ENCODE data around the gene ALOX15B.
"Not testable (repeated sequence)": the region's sequence is repeated elsewhere in the genome, so short reads cannot be mapped to it uniquely, and the experiment has no call there.

Gene ALOX15B

DNA sequence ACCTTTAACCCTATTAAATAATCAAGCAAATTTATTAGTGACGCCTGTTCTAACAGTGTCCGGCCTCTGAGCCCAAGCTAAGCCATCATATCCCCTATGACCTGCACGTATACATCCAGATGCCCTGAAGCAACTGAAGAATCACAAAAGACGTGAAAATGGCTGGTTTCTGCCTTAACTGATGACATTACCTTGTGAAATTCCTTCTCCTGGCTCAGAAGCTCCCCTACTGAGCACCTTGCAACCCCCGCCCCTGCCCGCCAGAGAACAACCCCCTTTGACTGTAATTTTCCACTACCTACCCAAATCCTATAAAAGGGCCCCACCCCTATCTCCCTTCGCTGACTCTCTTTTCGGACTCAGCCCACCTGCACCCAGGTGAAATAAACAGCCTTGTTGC lies 23.0 kb downstream of the ALOX15B start:
- DNase-seq (ENCODE audit: low read depth in 2 of 3, low spot score in 2 of 3) = not testable (repeated sequence)

DNA sequence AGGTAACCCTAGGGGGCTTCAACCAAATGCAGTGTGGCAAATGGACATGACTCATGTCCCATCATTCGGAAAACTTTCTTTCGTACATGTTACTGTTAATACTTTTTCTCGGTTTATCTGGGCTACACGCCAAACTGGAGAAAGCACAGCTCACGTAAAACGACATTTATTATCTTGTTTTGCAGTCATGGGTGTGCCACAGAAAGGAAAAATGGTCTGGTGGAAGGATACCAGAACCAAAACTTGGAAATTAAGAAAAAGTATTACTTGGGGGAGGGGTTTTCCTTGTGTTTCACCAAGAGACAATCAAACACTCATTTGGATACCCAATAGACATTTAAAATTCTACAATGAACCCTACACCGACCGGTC lies 23.6 kb downstream of the ALOX15B start:
- DNase-seq (ENCODE audit: low read depth in 2 of 3, low spot score in 2 of 3) = no peak

DNA sequence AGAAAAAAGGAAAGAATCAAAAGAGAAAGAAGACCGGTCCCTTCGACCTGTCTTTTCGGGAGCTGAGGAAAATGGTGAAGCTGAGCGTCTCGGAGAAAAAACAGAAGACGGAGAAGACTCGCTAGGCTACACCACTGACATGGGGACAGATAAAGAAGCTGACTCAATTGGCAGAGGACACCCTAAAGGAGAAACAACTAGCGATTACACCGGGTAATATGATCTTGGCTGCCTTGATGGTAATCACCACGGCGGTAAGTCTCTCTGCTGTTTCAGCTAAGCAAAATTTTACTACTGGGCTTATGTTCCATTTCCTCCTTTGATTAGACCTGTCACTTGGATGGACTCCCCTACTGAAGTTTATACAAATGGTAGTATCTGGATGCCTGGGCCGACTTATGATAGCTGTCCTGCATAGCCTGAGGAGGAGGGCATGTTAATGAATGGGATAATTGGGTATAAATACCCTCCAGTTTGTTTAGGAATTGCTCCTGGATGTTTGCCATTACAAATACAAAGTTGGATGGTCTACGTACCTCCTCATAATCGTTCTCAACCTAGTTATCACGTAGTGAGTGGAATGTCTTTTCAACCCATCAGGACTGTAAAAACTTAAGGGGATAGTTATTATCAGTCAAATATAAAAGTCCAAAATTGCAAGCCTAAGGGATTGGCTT lies 24.1 kb downstream of the ALOX15B start:
- no peak for DNase-seq (ENCODE audit: low read depth in 2 of 3, low spot score in 2 of 3)

DNA sequence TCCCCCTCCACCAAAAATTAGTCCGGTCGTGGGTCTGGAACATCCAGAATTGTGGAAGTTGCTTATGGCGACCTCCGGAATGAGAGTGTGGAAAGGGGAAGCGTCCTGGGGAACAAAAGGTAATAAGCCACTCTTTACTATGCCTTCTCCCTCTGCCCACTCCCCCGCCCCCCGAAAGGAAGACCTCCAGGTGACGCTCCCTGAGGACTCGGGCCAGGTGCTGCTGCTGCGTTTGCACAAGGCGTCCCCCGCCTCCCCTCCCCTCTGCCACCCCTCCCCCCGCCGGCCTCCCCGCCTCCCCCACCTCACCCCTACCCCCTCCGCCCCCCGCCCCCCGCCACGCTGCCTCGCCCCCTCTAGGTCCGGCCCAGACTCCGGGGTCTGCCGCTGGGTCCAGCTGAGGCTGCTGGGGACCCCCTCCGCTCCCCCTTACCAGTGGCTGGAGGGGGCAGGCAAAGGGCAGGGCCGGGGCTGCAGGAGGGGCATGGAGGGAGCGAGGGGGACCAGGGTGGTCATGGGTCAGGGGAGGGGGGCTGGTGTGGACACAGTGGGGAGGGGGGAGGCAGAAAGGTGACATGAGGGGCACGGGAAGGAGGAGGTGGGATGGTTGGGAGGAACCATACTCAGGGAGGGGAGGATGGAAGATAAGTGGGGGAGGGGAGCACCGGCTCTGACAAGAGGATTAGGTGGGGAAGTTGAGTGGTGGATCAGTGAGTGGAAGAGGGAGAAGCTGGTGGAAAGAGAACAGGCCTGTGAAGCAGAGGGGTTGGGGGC lies 25.1 kb downstream of the ALOX15B start:
- DNase-seq (ENCODE audit: low read depth in 2 of 3, low spot score in 2 of 3) = no peak

DNA sequence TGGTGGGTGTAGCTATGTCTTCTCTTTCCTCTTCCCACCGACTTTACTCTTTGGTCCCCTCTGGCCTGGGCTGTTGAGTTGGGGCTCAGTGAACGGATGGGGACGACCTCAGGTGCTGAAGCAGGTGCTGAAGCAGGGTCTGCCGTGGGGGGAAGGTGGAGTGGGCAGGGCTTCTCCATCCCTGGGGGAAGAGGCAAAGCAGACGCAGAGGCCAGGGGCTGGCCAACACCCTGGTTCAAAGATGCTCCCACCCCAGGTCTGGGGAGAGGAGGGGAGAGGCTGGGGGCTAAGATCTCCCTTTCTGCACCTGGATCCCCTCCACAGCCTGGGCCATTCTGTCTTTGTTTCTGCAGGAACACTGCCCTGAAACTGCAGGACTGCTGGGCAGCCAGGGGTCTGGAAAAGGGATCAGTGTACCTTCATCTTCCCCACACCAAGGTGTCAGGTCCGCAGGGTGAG lies 25.7 kb downstream of the ALOX15B start:
- no peak for DNase-seq (ENCODE audit: low read depth in 2 of 3, low spot score in 2 of 3)

DNA sequence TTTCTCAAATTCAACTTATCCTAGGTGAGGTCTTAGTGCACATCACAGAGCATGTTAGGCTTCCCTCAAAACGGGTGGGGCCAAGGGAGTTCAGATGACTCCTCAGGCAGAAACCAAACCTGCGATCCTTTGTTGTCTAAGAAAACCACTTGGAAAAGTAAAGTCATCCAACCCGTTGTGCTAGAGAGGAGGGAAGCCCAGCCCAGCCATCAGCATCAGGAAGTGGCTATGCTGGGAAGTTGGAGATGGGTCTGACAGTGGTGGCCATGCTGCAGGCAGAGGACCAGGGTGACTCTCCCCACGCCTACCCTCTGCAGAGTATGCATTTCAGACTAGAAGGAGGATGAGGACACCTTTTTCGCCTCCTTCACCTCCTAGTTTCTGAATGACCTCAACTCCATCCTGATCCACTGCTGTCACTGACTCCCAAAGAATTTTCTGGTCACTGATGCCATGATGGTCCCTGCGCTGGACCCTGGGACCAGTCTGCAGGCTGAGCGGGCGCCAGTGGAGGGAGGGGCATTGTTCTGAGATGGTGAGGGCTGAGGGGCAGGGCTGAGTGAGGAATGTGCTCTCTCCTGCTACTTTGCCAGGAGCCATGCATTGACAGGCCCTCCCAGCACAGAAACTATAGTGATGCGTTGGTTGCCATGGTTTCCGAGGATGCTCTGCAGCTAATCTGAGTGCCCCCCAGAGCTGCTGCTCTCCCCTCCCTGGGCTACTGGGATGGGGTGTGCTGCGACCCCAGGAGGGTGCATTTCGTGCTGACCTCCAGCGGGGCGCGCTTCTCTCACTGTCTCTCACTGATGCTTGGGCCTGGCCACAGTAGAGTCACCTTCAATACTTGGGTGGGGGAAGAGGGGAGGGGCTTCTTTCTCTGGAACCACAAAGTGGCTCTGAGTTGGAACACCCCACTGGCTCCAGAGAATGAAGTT lies 28.2 kb downstream of the ALOX15B start:
- DNase-seq (ENCODE audit: low read depth in 2 of 3, low spot score in 2 of 3) = no peak

DNA sequence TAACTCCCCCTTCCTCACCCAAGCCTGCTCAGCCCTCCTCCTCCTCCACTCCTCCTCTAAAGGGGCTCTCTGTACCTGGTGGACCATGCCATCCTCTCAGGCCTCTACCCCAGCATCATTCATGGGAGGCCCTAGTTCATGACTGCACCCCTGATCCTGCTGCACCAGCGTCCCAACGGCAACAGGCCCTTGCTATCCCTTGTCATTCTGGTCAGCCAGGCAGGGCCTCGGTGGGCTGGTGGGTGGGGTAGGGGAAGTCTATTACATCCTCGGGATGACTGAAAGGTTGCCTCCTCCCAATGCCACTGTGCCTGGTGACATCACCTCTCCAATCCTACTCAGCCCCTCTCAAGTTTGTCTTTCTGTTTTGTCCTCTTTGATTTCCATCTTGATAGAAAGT lies 28.9 kb downstream of the ALOX15B start:
- no peak for DNase-seq (ENCODE audit: low read depth in 2 of 3, low spot score in 2 of 3)

DNA sequence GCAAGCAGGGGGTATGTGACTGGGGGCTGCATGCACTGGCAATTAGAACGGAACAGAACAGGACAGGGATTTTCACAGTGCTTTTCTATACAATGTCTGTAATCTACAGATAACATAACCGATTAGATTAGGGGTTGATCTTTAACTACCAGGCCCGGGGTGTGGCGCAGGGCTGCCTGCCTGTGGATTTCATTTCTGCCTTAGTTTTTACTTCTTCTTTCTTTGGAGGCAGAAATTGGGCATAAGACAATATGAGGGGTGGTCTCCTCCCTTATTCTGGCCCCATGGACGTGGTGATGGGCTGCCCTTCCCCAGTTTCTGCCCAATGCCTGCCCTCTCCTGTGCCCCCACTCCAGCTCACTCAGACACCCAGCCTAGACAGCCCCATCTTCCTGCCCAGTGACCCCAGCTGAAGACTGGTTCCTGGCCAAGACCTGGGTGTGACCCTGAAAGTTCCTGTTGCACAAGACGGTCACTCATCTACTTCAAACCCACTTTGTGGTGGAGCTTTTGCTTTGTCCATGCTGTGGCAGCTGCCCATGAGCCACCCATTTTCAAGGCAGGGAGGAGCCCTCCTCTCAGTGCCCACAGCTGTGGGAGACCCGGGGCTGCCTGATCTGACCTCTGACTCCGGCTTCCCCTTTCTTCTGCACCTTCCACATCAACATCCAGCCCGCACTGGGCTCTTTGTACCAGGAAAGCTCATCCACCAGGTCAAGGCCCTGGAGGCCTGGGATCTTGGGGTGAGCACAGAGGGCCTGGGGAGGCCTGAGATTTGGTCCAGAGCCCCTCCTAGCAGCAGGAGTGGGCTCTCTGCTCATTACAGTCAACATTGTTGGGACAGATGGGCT lies 30.1 kb downstream of the ALOX15B start:
- no peak for DNase-seq (ENCODE audit: low read depth in 2 of 3, low spot score in 2 of 3)

DNA sequence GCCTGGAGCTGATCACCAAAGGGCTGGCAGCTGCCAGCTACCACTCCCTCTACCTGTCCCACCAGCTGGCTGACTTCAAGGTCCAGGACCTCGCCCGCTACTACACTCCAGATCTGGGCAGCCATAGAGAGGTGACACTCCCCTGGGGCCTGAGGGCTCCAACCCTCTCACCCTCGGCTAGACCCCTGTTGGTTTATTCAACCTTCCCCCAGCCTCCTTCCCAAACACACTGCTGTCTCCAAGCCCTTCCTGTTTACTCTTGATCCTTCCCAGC lies 30.7 kb downstream of the ALOX15B start:
- no peak for DNase-seq (ENCODE audit: low read depth in 2 of 3, low spot score in 2 of 3)

DNA sequence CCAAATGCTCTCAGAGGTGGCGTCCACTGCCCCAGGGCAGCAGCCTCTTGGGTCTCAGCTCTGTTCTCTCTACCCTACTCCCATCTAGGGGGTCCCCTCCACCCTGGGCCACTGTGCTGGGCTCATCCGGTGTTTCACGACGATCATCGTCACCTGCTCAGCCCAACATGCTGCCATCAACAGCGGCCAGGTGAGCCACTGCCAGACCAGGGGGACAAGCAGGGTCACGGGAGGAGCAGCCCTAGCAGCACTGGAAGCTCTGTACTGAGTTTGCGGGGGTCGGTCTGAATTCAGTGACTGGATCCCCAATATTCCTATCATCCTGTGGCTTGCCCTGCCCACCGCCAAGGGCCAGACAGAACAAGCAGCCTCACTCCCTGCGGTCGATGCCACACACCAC lies 32.6 kb downstream of the ALOX15B start:
- DNase-seq (ENCODE audit: low read depth in 2 of 3, low spot score in 2 of 3) = no peak

DNA sequence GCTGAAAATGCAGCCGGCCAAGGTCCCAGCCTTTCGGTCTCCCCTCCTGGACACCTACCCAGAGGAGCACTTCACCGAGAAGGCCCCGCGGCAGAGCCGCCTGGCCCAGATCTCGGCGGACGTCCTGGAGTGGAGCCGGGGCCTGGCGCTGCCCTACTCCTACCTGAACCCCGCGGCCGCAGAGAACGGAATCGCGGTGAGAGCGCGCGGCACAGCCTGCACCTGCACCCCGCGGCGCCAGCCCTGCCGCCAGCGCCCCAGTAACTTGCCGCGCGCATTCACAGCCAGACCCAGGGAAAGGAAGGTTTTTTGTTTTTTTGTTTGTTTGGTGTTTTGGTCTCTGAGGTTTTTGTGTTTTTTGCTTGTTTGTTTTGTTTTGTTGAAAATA lies 33.5 kb downstream of the ALOX15B start:
- DNase-seq (ENCODE audit: low read depth in 2 of 3, low spot score in 2 of 3) = no peak

DNA sequence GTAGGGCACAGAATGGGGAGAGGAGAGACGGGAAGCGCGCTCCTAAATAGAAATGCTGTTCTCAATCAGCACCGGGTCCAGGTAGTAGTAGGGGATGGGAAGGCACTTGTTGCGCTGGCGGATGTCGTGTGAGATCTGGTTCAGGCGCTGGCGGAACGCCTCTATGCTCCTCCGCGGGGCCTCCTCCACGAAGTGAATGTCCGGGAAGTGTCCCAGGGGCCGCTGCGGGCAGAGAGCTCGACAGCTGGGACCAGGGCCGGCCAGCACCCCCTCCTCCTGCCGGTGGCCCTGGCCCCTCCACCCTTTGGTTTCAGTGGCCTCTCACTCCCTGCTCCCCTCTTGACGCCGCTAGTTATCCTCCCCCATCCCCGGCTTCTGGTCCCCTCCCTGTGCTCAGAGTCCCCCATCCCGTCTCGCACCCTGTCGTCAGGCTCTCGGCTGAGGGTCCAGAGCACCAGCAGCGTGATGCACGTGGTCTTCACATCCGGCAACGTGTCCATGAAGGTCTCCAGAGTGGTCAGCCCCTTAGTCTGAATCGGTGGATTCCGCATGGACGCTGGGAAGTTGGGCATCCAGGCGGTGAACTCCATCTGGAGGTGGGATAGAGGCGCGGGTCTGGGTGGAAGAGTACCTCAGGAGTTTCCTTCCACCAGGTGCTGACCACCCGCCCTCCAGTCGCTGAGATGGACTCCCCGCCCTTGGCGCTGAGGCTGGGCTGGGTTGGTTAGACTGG lies 34.0 kb downstream of the ALOX15B start:
- no peak for DNase-seq (ENCODE audit: low read depth in 2 of 3, low spot score in 2 of 3)

DNA sequence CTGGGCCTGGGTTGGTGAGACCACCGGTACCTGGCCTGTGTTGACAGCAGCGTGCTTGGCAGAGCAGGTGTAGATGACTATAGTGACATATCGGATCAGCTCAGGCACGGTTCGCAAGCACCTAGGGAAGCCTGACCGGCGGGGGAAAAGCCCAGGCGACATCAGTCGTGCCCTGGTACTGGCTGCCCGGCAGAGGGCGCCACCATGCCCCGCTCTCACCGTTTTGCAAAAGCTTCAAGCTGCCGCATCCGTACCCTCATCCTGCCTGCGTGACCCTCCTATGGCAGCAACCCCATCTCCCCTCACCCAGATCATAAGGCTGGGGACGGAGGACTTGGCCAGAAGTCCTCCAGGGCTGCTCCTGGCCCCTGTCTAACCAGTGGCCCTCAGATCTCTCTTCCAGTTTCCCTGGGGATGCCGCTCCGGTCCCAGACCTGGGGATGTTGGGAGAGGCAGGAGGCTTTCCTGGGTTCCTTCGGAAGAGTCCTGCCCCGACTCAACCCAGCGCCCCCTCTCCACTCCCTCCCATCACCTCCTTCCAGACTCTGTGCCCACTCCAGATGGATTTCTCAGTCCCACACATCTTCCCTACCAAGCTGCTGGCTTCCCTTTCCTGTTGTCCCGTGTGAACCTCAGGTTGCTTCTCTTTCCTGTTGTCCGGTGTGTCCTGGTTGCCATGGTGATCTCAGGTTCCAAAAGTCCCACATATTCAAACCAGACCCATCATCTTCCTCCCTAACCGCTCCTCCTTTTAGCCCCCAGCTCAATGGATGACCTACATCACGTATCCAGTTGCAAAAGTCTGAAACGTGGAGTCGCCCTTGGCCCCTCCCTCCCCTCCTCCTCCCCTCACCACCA lies 35.0 kb downstream of the ALOX15B start:
- peak; percentile 55 to 76 (median 72) for DNase-seq (ENCODE audit: low read depth in 2 of 3, low spot score in 2 of 3)

DNA sequence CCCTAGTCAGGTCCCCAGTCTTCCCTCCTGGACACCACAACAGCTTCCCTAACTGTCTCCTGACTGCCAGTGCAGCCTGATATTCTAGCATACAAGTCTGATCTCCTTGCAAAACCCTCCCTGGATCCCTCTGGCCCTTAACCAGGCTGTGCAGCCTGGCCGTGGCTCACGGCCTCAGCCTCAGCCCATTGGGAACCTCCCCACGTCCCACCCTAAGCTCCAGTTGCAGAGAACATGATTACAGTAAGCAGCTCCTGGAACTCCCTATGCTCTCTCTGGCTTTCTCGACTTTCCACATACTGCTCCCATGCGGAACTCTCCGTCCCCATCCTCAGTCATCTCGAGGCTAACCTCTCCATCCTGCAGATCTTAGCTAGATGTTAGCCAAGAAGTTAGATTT lies 35.7 kb downstream of the ALOX15B start:
- DNase-seq (ENCODE audit: low read depth in 2 of 3, low spot score in 2 of 3) = no peak

DNA sequence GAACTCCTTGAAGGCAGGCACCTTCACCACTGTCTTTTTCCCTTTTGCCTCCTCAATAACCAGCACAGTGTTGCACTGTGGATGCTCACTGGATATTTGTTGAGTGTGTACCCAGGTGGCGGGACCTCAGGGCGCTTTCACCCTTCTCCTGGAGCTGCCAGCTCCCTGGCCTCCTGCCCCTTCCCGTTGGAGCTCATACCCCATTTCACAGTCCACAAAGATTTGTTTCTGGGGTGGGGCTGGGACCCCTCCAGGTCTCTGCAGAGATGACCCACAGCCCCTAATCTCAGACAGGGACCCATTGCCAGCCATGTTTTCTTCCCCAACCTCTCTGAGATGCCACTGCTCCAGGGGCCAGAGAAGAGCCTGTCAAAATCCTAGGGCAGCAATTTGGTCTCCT lies 36.2 kb downstream of the ALOX15B start:
- DNase-seq (ENCODE audit: low read depth in 2 of 3, low spot score in 2 of 3) = no peak

DNA sequence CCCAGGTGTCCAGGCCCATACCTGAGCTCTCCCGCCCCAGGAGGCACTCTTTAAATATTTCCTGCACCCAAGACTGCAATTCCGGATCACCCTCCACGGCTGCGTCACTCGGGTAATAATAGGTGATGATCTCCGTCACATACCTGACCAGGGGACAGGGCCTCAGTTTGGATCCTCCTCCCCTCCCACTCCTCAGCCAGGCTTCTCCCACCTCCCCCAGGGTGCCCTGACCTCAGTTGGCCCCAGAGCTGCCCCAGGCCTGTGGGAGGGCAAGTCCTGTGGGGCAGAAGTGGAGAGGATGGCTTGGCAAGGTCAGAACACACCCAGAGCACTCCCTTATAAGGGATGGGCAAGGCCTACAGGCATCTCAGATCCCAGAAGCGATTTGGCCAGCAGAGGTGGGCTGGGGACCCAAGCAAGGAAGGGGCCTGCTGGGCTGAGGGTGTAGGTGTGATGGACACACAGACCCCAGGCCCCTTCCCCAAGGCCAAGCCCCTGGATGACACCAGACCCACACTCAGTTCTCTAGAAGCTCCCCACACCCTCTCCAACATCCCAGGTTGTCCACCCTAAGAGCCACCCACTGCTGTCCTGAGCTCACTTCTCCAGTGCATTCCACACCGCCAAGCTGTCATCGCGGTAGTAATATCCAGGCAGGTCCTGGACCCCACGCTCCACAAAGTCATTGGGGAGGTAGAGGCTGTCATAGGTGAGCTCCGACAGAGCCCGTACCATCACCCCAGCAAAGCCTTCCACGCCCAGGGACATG lies 36.9 kb downstream of the ALOX15B start:
- DNase-seq (ENCODE audit: low read depth in 2 of 3, low spot score in 2 of 3) = no peak

DNA sequence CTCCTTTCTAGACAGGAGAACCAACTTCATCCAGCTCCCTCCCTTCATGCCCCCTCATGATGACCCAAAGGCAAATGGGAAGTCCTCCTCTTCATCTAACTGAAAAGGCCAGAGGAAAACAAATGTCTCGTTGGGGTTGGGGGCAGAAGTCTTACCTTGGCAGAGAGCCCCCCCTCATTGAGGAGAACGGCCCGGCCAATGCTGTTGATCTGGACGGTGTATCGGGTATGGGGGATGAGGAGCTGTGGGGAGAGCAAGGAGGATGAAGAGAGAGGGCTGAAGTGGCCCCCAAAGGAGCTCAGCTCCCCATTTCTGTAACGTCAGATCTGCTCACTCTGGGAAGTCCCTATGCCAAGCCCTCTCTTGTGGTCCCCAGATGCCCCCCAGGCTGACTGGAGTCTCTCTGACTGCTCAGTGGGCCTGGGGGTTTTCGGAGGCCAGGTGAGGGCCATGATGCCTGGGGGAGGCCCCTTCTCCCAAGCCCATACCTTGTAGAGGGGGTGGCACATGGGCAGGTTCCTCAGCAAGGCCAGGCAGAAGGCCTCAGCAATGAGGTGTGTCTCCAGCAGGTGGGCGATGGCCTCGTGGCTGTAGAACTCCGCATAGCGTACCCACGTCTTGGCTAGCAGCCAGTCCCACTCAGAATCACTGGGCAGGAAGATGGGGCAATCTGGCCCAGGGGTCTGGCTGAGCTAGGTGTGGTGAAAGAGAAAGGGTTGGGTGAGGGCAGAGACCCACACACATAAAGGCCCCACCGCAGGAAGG lies 37.8 kb downstream of the ALOX15B start:
- no peak for DNase-seq (ENCODE audit: low read depth in 2 of 3, low spot score in 2 of 3)

DNA sequence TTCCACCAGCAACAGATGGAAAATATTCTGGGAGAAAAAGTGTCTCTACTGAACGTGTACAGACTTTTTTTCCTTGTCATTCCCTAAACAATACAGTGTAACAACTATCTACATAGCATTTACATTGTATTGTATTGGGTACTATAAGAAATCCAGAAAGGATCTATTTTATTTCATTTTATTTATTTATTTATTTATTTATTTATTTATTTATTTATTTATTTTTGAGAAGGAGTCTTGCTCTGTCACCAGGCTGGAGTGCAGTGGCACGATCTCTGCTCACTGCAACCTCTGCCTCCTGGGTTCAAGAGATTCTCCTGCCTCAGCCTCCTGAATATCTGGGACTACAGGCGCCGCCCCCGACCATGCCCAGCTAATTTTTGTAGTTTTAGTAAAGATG lies 39.1 kb downstream of the ALOX15B start:
- DNase-seq (ENCODE audit: low read depth in 2 of 3, low spot score in 2 of 3) = not testable (repeated sequence)

Measured in activated CD8-positive, alpha-beta memory T cell treated with anti-CD3 and anti-CD28 coated beads for 48 hours (primary cell).